NCI-H526 treated with DMSO at 0.1 percent for 48 hours (cell line): ENCODE data around the gene MMP10.

Experiments used
- DNase-seq: peaks from one replicate; lab custom pipeline; 2025; lab: John Stamatoyannopoulos, UW

MMP10 gene

GRCh38 chr11:102724904-102725500, 55.4 kb downstream of the MMP10 start, which contains the start of gene MMP8:
Gene MMP8, minus strand, starts transcription at chr11:102724954. Its CDS starts 99 bp downstream, at chr11:102724855.
- DNase-seq, result no peak

- DNase-seq, result no peak
These were observed 57.6 kb downstream of the MMP10 start for GRCh38 chr11:102722821-102723220.
